GM21360 (cell line): ENCODE results near the gene C4A.
"Not testable (repeated sequence)": the region's sequence is repeated elsewhere in the genome, so short reads cannot be mapped to it uniquely, and the experiment has no call there.

Experiments
- ATAC-seq: cut with Tn5 transposase; IDR thresholded peaks from one replicate; pipeline ENCODE4 v1.9.1; 2021; ENCODE audit warnings: mild to moderate bottlenecking, moderate library complexity; ENCODE audit not compliant: unreplicated experiment

The C4A gene

GRCh38 chr6:32014547-32014946 lies 32.7 kb downstream of the C4A start, which contains the start of gene C4B:
TSS of gene C4B (plus strand) at chr6:32014795. CDS start at chr6:32014846, 51 bp downstream.
- ATAC-seq: not testable (repeated sequence)

- ATAC-seq: not testable (repeated sequence)
Measured at GRCh38 chr6:32022100-32022499, 40.2 kb downstream of the C4A start.

- ATAC-seq: not testable (repeated sequence)
Measured at GRCh38 chr6:32028631-32029030, 46.8 kb downstream of the C4A start.

GRCh38 chr6:32029553-32029952 lies 47.7 kb downstream of the C4A start:
- not testable (repeated sequence) for ATAC-seq

- not testable (repeated sequence) for ATAC-seq
Measured at GRCh38 chr6:32035283-32036013, 53.6 kb downstream of the C4A start.

GRCh38 chr6:32037136-32037535 lies 55.3 kb downstream of the C4A start:
- ATAC-seq: not testable (repeated sequence)

- ATAC-seq: not testable (repeated sequence)
Measured at GRCh38 chr6:32037598-32038524, 56.0 kb downstream of the C4A start, which contains the start of gene CYP21A2. TSS of gene CYP21A2 (plus strand) at chr6:32038415. CDS start at chr6:32038423, 8 bp downstream.

GRCh38 chr6:32038878-32039277 lies 57.0 kb downstream of the C4A start:
- ATAC-seq: not testable (repeated sequence)

- ATAC-seq: not testable (repeated sequence)
Measured at GRCh38 chr6:32039321-32040274, 57.7 kb downstream of the C4A start.

GRCh38 chr6:32040299-32041049 lies 58.6 kb downstream of the C4A start:
- not testable (repeated sequence) for ATAC-seq

GRCh38 chr6:32041050-32041321 lies 59.1 kb downstream of the C4A start:
- ATAC-seq: not testable (repeated sequence)

- ATAC-seq: not testable (repeated sequence)
Measured at GRCh38 chr6:32041385-32041784, 59.5 kb downstream of the C4A start.

GRCh38 chr6:32042276-32042675 lies 60.4 kb downstream of the C4A start:
- not testable (repeated sequence) for ATAC-seq

GRCh38 chr6:32043589-32044380 lies 61.9 kb downstream of the C4A start:
- not testable (repeated sequence) for ATAC-seq

GRCh38 chr6:32044916-32045315 lies 63.1 kb downstream of the C4A start:
- not testable (repeated sequence) for ATAC-seq

- no peak for ATAC-seq
Measured at GRCh38 chr6:32045811-32046449, 64.1 kb downstream of the C4A start.

GRCh38 chr6:32046450-32047083 lies 64.7 kb downstream of the C4A start:
- ATAC-seq: no peak

- ATAC-seq: no peak
Measured at GRCh38 chr6:32047084-32047478, 65.2 kb downstream of the C4A start.
